Trophoblast cell (in vitro differentiated cells and primary cell): ENCODE measurements around the gene ATXN1.
A peak's percentile ranks its signal among the peaks of the same experiment; 100 is the strongest.

Source experiments
- DNase-seq, 2 donors: peaks; one replicate each; pipeline ENCODE4 v3.0.0-alpha.2; 2016
- H2AFZ ChIP-seq: 2 replicates; pipeline ENCODE4 v1.6.1; 2013; ENCODE audit warnings: low read length, moderate library complexity, mild to moderate bottlenecking; ENCODE audit not compliant: insufficient read depth, poor library complexity
- H2AK5ac ChIP-seq: 2 replicates; pipeline ENCODE4 v1.6.1; 2013; ENCODE audit warnings: mild to moderate bottlenecking, low read length
- H2BK120ac ChIP-seq: 2 replicates; pipeline ENCODE4 v1.6.1; 2013; ENCODE audit warnings: low read length, mild to moderate bottlenecking, moderate library complexity; ENCODE audit not compliant: insufficient read depth, poor library complexity
- H2BK12ac ChIP-seq: 2 replicates; pipeline ENCODE4 v1.6.1; 2013; ENCODE audit warnings: mild to moderate bottlenecking, low read length, moderate library complexity
- H2BK5ac ChIP-seq: 2 replicates; pipeline ENCODE4 v1.6.1; 2013; ENCODE audit warnings: low read length, low read depth, moderate library complexity, mild to moderate bottlenecking; ENCODE audit not compliant: poor library complexity
- H3K14ac ChIP-seq: 2 replicates; pipeline ENCODE4 v1.6.1; 2013; ENCODE audit warnings: mild to moderate bottlenecking, low read length
- H3K18ac ChIP-seq: 2 replicates; pipeline ENCODE4 v1.6.1; 2013; ENCODE audit warnings: mild to moderate bottlenecking, low read length
- H3K23ac ChIP-seq: 2 replicates; pipeline ENCODE4 v1.6.1; 2013; ENCODE audit warnings: low read length
- H3K27ac ChIP-seq: 2 replicates; pipeline ENCODE4 v1.5.1; 2013; ENCODE audit warnings: low read depth, mild to moderate bottlenecking, inconsistent platforms, low read length, moderate library complexity
- H3K27me3 ChIP-seq: 2 replicates; pipeline ENCODE4 v1.6.1; 2013; ENCODE audit warnings: inconsistent platforms, mild to moderate bottlenecking, low read length, moderate library complexity; ENCODE audit not compliant: insufficient read depth
- H3K36me3 ChIP-seq, 2 experiments: 1 replicate in 1 of 2; 2 replicates in 1 of 2; pipeline ENCODE4 v1.6.1; 2013; ENCODE audit warnings: low read length in 2 of 2, mild to moderate bottlenecking in 2 of 2, moderate library complexity in 1 of 2; ENCODE audit not compliant: insufficient read depth in 2 of 2, control insufficient read depth in 1 of 2
- H3K4ac ChIP-seq: 2 replicates; pipeline ENCODE4 v1.6.1; 2013; ENCODE audit warnings: low read depth, mild to moderate bottlenecking, low read length, moderate library complexity
- H3K4me1 ChIP-seq, 2 experiments: 1 replicate in 1 of 2; 2 replicates in 1 of 2; pipeline ENCODE4 v1.6.1; 2013; ENCODE audit warnings: low read length in 2 of 2, mild to moderate bottlenecking in 2 of 2, moderate library complexity in 1 of 2; ENCODE audit not compliant: insufficient read depth in 2 of 2, control insufficient read depth in 1 of 2
- H3K4me2 ChIP-seq: 2 replicates; pipeline ENCODE4 v1.6.1; 2013; ENCODE audit warnings: inconsistent platforms, mild to moderate bottlenecking, low read length, moderate library complexity
- H3K4me3 ChIP-seq: 2 replicates; pipeline ENCODE4 v1.5.1; 2013; ENCODE audit warnings: mild to moderate bottlenecking, low read depth, low read length, inconsistent platforms
- H3K79me1 ChIP-seq: one replicate; pipeline ENCODE4 v1.6.1; 2013; ENCODE audit warnings: low read length
- H3K79me2 ChIP-seq: 2 replicates; pipeline ENCODE4 v1.6.1; 2013; ENCODE audit warnings: low read length, mild to moderate bottlenecking; ENCODE audit not compliant: control insufficient read depth, insufficient read depth, poor library complexity
- H3K9ac ChIP-seq: 2 replicates; pipeline ENCODE4 v1.6.1; 2013; ENCODE audit warnings: mild to moderate bottlenecking, low read length
- H3K9me3 ChIP-seq: 2 replicates; pipeline ENCODE4 v1.6.1; 2013; ENCODE audit warnings: low read depth, mild to moderate bottlenecking, control low read depth, inconsistent platforms, low read length; ENCODE audit not compliant: insufficient read depth
- H4K12ac ChIP-seq: 2 replicates; pipeline ENCODE4 v1.6.1; 2013; ENCODE audit warnings: low read depth, mild to moderate bottlenecking, low read length, moderate library complexity
- H4K8ac ChIP-seq: 2 replicates; pipeline ENCODE4 v1.6.1; 2013; ENCODE audit warnings: low read depth, mild to moderate bottlenecking, low read length, moderate library complexity
- H4K91ac ChIP-seq: one replicate; pipeline ENCODE4 v1.6.1; 2013; ENCODE audit warnings: low read depth, mild to moderate bottlenecking, low read length, moderate library complexity
- WGBS: extraction: QIAGEN DNeasy Blood & Tissue Kit; methylation state at CpG from one replicate; pipeline ENCODE4 v1.1.7; 2013; ENCODE audit warnings: missing lambda C conversion rate; ENCODE audit not compliant: insufficient read length, insufficient coverage; ENCODE audit errors: extremely low coverage; 5-methylcytosine and 5-hydroxymethylcytosine counted together

The ATXN1 gene

DNA sequence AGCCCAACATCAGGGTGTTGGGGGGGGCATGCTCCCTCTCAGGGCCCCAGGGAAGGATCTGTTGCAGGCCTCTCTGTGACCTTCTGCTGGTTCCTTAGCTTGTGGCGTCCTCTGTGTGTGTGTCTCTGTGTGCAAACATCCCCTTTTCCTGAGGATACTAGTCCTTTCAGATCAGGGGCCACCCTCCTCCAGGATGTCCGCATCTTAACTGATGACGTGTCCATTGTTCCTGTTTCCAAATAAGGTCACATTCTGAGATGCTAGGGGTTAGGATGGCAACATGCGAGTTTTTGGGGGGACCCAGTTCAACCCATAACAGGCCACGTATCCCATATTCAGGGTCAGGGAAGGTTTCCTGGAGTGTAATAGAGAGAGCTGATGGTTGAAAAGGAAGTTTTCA lies 482.0 kb downstream of the ATXN1 start:
- peaks cover 14 to 20% of the 10 kb centered on the region in 2 experiments for H3K4me1 ChIP-seq

DNA sequence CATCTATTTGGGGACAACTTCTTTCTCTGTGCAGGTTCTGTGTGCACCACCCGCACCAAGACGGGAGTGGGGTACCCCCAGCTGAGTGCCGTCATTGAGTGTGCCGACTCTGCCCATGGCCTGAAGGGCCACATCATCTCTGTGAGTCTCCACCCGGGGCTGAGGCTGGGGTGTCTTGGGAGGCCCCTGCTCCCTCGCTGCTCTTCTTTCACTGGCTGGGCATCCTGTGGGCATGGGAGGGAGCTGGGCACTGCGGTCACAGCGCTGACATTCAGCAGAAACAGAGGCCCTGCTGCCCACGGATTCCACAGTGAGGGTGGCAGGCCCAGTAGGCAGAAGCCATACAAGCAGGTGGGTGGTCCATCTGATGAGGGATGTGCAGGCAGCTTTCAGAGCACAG lies 482.5 kb downstream of the ATXN1 start:
- peaks cover 0 to 3% of the 10 kb centered on the region in 2 experiments for H3K36me3 ChIP-seq
- H4K8ac ChIP-seq = no peak overlapping the region
- H3K9me3 ChIP-seq = peaks cover 2% of the 10 kb centered on the region
- H3K4me2 ChIP-seq = no peak overlapping the region
- H3K14ac ChIP-seq = no peak overlapping the region
- peaks cover 13% of the 10 kb centered on the region for H3K79me1 ChIP-seq
- no peak overlapping the region for H3K4me3 ChIP-seq
- no peak overlapping the region for H2BK12ac ChIP-seq
- H3K23ac ChIP-seq = no peak overlapping the region
- no CpG with 5 or more reads among the region's 9 CpGs for WGBS
- no peaks in the 10 kb centered on the region for H3K27me3 ChIP-seq
- no peak overlapping the region for H3K9ac ChIP-seq
- H2BK5ac ChIP-seq = no peak overlapping the region
- peaks cover 19 to 24% of the 10 kb centered on the region in 2 experiments for H3K4me1 ChIP-seq
- H2BK120ac ChIP-seq = no peak overlapping the region
- H4K12ac ChIP-seq = no peak overlapping the region
- peak overlapping the region; percentile 10 for H2AK5ac ChIP-seq
- no peak overlapping the region for H3K4ac ChIP-seq
- no peak overlapping the region for H2AFZ ChIP-seq
- H3K18ac ChIP-seq = no peak overlapping the region
- H3K27ac ChIP-seq = no peak overlapping the region
- H3K79me2 ChIP-seq = no peaks in the 10 kb centered on the region
- no peak for DNase-seq
- H4K91ac ChIP-seq = no peak overlapping the region

More for the DNA sequence above, 482.0 kb downstream of the ATXN1 start:
- no CpG with 5 or more reads among the region's 5 CpGs for WGBS
- Histone ChIP-seq H2AK5ac (no peak overlapping the region), H3K79me2 (no peaks in the 10 kb centered on the region), H2BK12ac (no peak overlapping the region), H4K12ac (no peak overlapping the region), H3K27ac (no peak overlapping the region), H3K23ac (no peak overlapping the region), H3K79me1 (peaks cover 13% of the 10 kb centered on the region), H3K4me2 (no peak overlapping the region), H4K8ac (no peak overlapping the region), H2BK120ac (no peak overlapping the region), H3K18ac (no peak overlapping the region), H3K27me3 (no peaks in the 10 kb centered on the region), H4K91ac (no peak overlapping the region), H3K4ac (no peak overlapping the region), H3K9me3 (peaks cover 2% of the 10 kb centered on the region), H3K14ac (no peak overlapping the region), H3K4me3 (no peak overlapping the region), H3K36me3 (peaks cover 0 to 3% of the 10 kb centered on the region in 2 experiments), H3K9ac (no peak overlapping the region), H2AFZ (no peak overlapping the region), H2BK5ac (no peak overlapping the region)
- DNase-seq = no peak

DNA sequence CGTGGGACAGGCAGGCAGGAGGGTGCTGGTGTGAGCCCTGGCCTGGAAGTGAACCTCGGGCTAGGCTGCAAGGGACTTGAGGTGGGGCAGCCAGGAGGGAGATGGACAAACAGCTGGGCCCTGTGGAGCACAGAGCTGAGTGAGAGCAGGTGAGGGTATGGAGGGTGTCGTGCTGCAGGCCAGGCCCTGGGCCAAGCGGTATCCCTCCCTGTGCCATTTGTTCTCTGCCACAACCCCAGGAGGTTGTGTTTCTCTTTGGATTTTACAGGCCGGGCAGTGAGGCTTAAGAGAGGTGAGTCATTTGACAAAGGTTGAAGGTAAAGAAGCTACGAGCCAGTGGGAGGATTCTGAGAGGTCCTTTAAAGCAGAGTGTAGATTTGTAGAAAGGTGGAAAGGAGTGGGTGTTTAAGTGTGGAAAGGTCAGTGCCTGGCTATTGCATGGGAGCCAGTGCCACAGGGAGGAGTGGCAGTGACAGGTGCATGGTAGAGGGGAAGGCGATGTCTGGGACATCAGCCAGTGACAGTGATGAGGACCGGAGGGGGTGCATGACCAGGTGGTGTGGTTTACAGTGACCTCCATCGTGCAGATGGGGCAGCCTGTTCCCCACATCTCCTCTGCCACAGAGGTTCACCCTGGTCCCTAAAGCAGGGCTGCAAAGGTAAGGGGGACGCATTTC lies 483.1 kb downstream of the ATXN1 start:
- Histone ChIP-seq H4K8ac (peak overlapping the region; percentile 73), H3K27me3 (no peaks in the 10 kb centered on the region), H2AK5ac (peak overlapping the region; percentile 87), H3K4me1 (peaks cover 19 to 24% of the 10 kb centered on the region in 2 experiments), H3K36me3 (peaks cover 0 to 3% of the 10 kb centered on the region in 2 experiments), H3K9ac (no peak overlapping the region), H2BK5ac (peak overlapping the region; percentile 79), H4K12ac (peak overlapping the region; percentile 9), H3K4ac (peak overlapping the region; percentile 41), H3K79me1 (peaks cover 13% of the 10 kb centered on the region), H3K9me3 (peaks cover 2% of the 10 kb centered on the region), H3K23ac (no peak overlapping the region), H2AFZ (peak overlapping the region; percentile 41), H3K4me2 (peak overlapping the region; percentile 38), H2BK120ac (peak overlapping the region; percentile 92), H3K4me3 (no peak overlapping the region), H4K91ac (peak overlapping the region; percentile 96), H3K18ac (peak overlapping the region; percentile 79), H3K14ac (peak overlapping the region; percentile 78), H3K79me2 (no peaks in the 10 kb centered on the region), H2BK12ac (peak overlapping the region; percentile 85), H3K27ac (peak overlapping the region; percentile 92)
- DNase-seq = no peak
- WGBS = no CpG with 5 or more reads among the region's 10 CpGs

DNA sequence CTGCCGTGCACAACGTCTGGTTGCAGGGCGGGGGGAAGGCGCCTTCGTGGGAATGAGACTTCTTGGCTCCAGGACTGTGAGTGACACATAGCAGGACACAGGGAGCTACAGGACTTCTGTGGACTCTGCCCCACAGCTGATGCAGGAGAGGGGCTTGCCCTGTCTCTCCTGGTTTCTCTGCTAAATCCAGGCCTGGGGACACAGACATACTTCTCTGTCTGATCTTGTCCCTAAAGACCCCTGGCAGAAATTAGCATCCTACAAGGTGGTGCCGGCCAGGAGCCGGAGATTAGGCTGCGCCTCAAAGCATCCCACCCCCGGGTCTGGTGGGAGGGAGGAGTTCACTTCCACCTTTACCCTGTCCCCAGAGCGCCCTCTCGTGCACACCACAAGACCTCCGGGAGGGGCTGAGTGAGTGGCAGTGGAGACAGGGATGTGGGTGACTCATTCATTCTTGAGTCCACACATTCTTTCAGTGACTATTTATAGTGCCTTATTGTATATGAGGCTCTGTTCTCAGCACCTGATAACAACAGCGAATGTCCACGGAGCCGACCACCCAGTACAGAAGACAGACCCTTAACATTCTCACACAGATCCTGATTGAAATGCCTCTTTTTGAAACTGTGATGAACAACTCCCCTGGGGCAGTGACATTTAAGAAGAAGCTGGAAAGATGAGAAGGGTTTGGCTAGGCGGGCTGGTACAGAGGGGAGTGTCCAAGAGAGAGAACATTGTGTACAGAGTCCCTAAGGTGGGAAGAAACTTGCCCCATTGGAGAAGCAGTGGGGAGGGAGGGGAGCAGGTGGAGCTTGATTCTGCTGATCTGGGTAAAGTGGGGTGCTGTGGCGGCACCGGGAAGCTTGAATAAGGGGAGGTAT lies 483.9 kb downstream of the ATXN1 start:
- peak overlapping the region; percentile 73 for H4K8ac ChIP-seq
- H3K27ac ChIP-seq = peak overlapping the region; percentile 92

More for the DNA sequence above, 483.9 kb downstream of the ATXN1 start:
- peaks cover 2% of the 10 kb centered on the region for H3K9me3 ChIP-seq
- no peak overlapping the region for H4K12ac ChIP-seq
- H3K79me1 ChIP-seq = peaks cover 13% of the 10 kb centered on the region
- H2AFZ ChIP-seq = peak overlapping the region; percentile 41
- no peaks in the 10 kb centered on the region for H3K27me3 ChIP-seq
- H2AK5ac ChIP-seq = peak overlapping the region; percentile 87
- peaks cover 19 to 24% of the 10 kb centered on the region in 2 experiments for H3K4me1 ChIP-seq
- H3K23ac ChIP-seq = no peak overlapping the region
- peak overlapping the region; percentile 38 for H3K4me2 ChIP-seq
- WGBS = no CpG with 5 or more reads among the region's 18 CpGs
- peak; percentile 77 for DNase-seq
- H3K36me3 ChIP-seq = peaks cover 0 to 3% of the 10 kb centered on the region in 2 experiments
- H2BK120ac ChIP-seq = peak overlapping the region; percentile 92
- H3K14ac ChIP-seq = peak overlapping the region; percentile 78
- no peaks in the 10 kb centered on the region for H3K79me2 ChIP-seq
- H2BK5ac ChIP-seq = peak overlapping the region; percentile 79
- H3K18ac ChIP-seq = peak overlapping the region; percentile 79
- no peak overlapping the region for H3K4me3 ChIP-seq
- peak overlapping the region; percentile 96 for H4K91ac ChIP-seq
- no peak overlapping the region for H3K9ac ChIP-seq
- peak overlapping the region; percentile 85 for H2BK12ac ChIP-seq
- peak overlapping the region; percentile 41 for H3K4ac ChIP-seq
